HG02623 (cell line): ENCODE data around the gene NPPB.

Experiments used
- ATAC-seq: cut with Tn5 transposase; IDR thresholded peaks from one replicate; pipeline ENCODE4 v1.9.1; 2021; ENCODE audit warnings: moderate library complexity; ENCODE audit not compliant: unreplicated experiment

Gene NPPB

DNA sequence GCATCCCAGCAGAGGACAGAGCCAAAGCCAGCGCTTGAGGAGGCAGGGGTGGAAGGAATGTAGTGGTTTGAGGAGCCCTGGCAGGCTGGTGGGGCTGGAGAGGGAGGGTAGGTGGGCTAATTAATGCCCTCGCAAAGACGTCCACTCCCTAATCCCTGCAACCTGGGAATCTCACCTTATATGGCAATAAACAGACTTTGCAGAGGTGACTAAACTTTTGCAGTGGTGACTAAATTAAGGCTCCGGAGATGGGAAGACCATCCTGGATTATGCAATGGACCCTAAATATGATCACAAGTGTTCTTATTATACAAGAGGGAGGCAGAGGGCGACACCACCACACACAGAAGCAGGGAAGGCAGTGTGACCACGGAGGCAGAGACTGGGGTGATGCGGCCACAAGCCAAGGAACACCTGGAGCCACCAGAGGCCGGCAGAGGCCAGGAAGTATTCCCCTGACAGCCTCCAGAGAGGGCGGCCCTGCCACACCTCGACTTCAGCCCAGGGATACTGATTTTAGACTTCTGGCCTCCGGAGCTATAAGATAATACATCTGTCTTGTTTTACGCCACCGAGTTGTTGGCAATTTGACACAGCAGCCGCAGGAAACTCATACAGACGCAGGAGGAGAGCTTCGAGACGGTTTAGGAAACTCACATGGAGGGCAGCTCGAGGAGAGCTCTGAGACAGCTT, 23.1 kb upstream of the NPPB start:
- ATAC-seq = no peak

DNA sequence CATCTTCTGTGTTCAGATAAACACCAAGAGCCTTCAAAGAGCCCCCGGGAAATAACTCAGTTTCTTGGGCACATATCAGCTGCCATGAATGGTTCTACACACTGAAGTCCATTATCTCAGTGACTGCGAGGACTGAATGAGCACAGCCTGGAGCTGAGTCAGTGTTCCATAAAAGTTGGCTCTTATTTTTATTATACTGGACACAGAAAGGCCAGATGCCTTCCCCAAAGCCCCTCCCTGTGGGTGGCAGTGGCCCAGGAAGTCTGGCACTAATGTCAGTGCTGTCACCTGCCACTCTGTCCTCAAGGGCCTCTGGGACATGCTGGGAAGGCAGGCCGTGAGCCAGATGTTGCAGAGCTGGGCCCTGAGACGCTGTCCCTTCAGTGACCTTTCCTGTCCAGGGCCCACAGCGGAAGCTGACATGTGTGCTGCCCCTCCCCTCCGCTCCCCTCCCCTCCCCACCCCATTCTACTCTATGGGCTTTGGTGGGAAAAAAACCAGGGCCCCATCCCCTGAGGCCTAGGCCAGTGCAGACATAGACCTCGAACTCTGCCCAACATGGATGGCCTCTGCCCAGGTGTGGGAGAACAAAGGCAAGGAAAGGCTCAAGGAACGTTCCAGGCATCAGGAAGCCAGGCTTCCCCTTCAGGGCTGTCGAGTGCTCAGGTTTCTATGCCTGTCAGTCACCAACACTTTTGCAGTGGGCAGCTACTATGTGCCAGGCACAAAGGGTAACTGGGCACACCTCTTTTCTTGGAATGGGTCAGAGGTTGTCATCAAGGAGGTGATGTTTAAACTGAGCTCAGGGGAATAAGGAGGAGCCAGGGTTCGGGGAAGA, 22.4 kb upstream of the NPPB start:
- no peak for ATAC-seq

DNA sequence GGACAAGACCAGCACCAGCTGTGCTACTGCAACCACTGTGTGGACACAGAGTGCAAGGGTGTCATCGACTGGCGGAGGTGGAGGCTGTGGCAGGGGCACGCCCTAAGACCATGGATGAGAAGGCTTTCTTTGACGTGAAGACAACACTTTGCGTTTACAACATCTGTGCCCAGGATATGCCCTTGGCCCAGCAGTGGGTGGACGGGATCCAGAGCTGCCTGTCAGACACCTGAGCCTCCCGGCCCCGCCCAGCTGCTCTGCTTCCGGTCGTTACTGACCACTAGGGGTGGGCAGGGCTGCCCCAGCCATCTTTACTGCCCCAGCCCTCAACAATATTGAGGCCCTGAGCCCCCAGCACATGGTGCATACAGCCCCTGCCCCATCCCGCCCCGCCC, 21.4 kb upstream of the NPPB start:
- no peak for ATAC-seq

DNA sequence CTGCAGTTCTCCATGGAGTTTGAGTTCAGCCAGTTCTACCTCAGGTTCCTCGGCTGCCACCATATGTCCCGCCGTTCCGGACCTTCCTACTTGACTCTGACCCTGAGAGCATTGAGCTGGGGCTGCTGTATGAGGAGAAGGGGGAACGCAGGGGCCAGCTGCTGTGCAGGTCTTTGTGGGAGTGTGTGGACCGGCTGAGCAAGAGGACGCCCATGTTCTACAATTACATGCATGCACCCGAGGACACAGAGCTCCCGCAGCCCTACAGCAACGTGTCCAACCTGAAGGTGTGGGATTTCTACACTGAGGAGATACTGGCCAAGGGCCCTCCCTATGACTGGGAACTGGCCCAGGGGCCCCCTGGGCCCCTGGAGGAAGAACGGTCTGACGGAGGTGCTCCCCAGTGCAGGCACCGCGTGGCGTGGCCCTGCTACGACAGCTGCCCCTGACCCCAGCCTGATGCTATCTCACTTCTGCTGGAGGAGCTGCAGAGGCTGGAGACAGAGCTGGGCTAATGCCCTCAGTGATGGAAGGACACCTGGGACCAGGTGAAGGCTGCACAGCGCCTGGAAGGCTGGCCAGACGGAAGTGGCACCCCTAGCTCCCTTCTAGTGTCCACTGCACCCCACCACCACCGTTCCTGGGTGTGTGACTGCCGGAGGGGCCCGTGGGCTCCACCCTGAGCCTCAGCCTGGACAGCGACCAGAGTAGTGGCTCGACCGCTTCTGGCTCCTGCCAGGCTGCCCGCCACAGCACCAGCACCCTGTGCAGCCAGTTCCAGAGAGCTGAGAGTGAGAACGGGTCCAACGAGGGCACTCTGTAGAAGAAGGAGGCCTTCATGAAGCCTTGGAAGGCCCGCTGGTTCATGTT, 20.8 kb upstream of the NPPB start:
- ATAC-seq = no peak

DNA sequence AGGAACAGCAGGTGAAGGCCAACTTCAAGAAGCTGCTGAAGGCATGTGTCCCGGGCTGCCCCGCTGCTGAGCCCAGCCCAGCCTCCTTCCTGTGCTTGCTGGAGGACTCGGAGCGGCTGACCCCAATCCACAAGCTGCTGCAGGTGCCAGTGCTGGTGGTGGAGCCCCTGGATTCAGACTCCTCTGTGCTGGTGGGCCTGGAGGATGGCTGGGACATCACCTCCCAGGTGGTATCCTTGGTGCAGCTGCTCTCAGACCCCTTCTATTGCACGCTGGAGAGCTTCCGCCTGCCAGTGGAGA, 20.1 kb upstream of the NPPB start:
- ATAC-seq = no peak

DNA sequence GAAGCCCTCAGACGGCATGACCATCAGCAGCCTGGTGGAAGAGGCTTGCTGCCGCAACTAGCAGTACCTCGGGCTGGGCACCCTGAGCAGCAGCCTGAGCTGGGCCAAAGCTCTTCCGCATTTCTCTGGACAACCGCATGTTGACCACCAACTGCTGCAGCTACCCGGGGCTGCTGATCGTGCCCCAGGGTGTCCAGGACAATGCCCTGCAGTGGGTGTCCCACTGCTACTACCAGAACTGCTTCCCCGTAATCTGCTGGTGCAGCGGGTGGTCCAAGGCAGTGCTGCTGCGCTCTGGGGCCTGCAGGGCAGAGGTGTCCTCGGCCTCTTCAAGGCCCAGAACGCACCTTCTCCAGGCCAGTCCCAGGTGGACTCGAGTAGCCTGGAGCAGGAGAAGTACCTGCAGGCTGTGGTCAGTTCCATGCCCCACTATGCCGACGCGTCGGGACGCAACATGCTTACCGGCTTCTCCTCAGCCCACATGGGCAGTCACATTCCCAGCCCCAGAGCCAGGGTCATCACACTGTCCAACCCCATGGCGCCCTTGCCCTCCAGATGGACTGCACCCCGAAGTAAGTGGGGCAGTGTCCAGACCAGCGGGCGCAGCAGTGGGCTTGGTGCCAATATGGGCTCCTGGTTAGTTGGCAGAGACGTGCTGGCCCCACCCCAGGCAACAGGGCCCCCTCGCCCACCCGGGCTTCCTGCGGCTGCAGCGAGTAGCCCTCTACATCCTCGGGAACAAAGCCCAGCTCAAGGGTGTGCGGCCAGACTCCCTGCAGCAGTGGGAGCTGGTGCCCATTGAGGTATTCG, 19.5 kb upstream of the NPPB start:
- ATAC-seq = no peak

DNA sequence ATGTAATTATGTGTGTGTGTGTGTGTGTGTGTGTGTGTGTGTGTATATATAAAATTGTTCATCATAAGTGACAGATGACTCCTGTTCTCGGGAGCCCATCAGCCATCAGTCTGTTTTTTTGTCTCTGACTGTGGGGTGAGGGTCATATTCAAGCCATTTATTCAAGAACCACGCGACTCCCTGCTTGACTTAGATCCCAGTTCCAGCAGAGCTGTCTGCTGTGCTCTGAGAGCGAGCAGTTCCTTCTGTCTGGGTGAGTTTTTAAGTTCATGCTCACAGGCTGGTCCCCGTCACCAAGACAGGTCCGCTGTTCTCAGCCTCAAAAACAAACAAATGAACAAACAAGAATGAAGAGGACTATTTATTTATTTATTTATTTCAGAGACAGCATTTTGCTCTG, 18.3 kb upstream of the NPPB start:
- ATAC-seq = no peak

DNA sequence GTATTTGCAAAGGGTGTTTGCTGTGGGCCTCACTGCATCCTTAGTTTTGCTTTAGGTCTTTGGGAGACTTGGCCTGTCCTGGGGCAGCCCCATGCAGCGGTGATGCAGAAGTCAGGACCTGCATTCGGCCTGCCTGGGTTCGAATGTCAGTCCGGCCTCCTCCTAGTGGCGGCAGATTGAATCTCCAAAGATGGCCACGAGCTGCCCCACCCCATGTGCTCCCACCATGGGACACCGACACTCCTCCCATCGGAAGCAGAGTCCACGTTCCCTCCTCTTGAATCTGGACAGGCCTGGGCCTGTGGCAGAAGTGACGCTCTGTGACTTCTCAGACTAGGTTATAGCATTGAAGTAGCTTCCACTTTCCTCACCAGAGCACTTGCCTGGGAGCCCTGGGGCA, 16.3 kb upstream of the NPPB start:
- no peak for ATAC-seq

DNA sequence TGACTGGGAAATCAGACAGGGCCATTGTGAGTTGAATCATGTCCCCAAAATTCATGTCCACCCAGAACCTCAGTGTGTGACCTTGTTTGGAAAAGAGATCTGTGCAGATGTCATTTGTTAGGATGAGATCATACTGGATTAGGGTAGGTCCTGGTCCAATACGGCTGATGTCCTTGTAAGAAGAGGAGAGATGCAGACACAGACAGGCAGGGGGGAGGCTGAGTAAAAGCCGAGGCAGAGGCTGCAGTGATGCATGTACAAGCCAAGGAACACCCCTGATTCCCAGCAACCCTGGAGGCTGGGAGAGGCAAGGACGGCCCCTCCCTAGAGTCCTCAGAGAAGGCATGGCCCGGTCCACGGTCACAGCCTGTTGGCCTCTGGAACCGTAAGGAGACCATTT, 15.9 kb upstream of the NPPB start:
- no peak for ATAC-seq

DNA sequence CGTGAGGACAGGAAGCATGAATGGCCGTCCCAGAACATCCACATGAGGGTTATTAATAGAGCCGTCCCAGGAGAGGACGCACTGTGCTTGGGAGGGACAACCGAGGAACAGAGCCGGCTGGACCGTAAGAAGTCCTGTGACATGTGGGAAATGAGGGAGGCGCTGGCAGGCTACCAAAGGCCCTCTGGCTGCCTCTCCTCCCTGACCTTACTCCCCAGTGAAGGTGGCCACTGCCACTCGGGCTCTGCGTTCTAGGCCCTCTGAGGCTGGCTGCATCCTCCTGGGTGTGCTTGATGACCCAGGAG, 15.5 kb upstream of the NPPB start:
- ATAC-seq = no peak

DNA sequence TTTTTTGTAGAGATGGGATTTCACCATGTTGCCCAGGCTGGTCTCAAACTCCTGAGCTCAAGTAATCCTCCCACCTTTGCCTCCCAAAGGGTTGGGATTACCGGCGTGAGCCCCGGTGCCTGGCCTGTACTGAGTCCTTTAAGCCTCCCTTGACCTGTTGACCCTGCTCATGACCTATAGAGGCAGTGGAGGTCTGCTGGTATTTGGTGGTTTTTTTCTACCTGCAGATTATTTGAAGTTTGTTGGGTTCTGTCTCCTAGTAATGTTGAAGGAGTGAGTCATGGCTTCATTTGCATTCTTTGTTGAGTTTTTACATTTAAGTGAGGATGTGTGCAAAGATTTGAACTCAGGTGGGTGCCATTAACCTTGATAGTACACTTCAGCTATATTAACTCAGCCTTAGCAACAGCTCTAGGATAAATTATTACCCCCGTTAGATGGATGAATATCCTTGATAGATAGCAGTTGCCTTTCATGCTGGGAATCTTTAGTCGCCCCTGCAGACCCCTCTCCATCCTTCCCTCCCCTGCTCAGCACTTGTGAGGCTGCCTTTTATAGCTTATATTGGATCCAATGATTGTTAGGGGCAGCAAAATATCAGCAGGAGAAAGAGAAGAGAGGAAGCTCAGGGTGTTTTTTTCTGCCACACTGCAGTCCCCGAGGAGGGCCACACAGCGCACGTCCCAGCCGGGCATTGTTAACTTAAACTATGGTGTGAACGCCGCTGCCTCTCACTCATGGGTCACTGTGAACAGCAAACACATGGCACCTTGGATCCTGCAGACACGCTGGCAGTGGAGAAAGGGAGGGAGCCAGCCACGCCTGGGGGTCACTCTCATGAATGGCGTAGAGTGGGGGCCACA, 14.9 kb upstream of the NPPB start:
- ATAC-seq = no peak

DNA sequence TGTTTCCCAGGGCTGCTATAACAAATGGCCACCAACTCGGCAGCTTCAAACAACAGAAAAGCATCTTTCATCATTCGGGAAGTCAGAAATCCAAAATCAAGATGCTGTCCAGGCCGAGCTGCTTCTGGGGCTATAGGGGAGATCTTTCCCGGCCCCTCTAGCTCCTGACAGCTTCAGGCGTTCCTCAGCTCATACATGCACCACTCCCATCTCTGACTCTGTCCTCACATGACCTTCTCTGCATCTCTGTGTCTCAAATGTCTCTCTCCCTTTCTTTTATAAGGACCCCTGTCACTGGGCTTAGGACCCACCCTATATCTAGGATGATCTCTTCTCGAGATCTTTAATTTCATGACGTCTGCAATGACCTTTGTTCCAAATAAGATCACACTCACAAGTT, 13.8 kb upstream of the NPPB start:
- ATAC-seq = no peak

DNA sequence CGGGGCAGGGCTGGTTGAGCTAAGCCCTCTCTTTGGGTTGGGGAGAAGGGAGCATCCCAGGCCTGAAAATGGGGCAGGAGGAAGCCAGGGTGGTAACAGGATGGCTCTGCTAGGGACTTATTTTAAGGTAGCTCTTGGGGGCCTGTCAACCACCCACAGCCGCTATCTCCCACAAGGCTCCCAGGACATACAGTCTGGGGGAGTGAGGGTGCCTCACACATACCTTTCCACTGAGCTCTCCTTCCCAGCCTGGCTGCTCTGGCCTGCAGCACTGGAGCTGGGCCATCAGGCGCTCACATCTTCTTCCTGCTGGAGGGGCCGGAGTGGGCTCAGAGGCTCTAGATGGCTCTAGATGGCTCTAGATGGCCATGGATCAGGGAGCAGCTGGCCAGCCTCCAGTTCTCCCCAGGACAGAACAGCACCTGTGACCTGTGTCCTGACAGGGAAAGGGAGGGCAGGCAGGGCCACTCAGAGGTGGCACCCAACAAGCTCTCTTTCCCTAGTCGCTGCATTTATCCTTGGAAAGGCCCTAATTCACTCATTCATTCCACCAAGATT, 11.0 kb upstream of the NPPB start:
- ATAC-seq = no peak

DNA sequence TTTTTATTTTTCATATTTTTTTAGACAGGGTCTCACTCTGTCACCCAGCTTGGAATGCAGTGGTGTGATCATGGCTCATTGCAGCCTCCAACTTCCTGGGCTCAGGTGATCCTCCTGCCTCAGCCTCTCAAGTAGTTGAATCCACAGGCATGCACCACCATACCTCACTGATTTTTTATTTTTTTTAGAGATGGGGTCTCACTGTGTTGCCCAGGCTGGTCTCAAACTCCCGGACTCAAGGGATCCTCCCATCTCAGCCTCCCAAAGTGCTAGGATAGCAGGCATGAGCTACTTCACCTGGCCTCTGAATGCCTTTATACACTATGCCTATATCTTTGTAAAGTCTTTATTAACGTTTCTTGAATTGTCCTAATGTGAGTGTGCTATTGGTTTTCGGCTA, 10.4 kb upstream of the NPPB start:
- ATAC-seq = no peak

DNA sequence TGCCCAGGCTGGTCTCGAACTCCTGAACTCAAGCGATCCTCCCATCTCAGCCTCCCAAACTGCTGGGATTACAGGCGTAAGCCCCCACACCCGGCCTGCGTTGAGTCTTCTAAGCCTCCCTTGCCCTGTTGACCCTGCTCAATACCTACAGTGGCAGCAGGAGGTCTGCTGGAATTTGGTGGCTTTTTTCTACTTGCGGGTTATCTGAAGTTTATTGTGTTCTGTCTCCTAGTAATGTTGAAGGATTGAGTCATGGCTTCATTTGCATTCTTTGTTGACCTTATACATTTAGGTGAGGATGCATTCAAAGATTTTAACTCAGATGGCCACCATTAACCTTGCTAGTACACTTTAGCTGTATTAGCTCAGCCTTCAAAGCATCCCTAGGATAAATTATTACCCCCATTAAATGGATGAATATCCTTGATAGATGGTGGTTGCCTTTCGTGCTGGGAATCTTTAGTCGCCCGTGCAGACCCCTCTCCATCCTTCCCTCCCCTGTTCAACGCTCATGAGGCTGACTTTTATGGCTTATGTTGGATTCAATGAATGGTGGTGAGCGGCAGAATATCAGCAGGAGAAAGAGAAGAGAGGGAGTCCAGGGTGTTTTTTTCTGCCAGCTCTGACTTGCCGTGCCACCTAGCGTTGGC, 9.7 kb upstream of the NPPB start:
- ATAC-seq = no peak

DNA sequence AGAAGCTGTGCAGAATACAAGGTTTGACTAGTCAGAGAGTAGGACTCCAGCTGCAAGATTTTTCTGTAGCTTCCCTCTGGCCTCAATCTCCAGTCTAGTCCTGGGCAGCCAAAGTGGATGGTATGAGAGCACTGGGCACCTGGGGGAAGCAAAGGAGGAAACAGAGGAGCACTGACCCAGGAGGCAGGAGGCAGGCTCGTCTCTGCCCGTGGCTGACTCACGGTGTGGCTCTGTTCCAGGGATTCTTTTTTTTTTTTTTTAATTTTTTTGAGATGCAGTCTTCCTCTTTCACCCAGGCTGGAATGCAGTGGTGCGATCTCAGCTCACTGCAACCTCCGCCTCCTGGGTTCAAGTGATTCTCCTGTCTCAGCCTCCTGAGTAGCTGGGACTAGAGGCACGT, 4.1 kb upstream of the NPPB start:
- ATAC-seq = no peak

DNA sequence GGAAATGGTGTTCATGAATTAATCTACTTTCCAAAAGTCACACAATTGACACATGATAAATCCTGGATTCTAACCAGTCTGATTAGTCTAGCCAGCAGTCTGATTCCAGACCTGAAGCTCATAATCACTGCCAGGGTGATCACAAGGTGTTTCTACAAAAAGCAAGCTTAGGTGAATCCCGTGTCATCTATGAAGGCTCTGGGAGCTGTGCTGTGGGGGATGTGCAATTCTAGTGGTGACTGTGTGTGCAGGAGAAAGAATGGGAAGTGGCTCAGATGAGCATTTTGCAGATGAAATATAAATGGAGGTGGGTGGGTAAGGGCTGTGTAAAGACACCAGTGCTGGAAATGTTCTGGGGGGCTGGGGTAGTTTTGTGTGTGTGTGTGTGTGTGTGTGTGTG, 1.8 kb upstream of the NPPB start:
- ATAC-seq = no peak

DNA sequence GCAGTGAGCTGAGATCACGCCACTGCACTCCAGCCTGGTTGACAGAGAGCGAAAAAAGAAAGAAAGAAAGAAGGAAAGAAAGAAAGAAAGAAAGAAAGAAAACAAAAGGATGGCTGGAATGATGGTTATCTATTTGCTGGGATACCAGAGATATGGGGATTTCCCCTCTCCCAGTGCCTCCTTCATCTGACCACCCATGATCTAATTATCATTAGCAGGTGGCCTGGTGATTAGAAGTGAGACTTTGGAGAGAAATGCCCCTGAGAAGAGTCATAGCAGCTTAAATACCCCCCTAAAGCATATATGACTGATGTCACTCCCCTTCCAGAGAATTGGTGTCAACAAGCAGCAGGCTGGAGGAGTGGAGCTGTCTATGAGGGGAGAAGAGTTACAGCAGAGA, 1.3 kb upstream of the NPPB start:
- ATAC-seq = no peak
